HEK293T (cell line): ENCODE data around the gene BCL11A.

Experiments used
- ARNT ChIP-seq: fragments of 450-650 bp; IDR thresholded peaks from 2 replicates; pipeline ENCODE4 v1.6.1; 2017; ENCODE audit warnings: mild to moderate bottlenecking
- BHLHE40 ChIP-seq: fragments of 450-650 bp; IDR thresholded peaks from 2 replicates; pipeline ENCODE4 v1.6.1; 2016; ENCODE audit warnings: mild to moderate bottlenecking, moderate library complexity, borderline replicate concordance
- LEF1 ChIP-seq: fragments of 450-650 bp; IDR thresholded peaks from 2 replicates; pipeline ENCODE4 v1.6.1; 2017; ENCODE audit warnings: mild to moderate bottlenecking, borderline replicate concordance

DNA sequence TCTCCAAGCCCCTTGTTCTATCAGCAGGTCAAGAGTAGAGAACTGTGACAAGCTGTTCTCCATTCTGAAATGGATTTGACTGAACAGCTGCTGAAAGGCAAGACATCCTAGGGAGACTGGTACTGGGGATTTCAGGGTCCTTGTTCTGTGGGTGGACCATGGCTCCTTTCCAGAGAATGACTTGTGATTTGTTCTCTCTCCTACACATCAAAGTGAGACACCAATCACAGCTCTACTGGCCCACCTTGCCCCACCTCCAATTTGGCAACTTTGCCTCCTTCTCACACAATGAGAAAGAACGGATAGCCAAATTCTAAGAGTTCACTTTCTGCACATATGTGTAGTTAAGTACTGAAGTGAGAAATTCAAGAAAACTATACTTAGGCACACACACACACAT is 67.4 kb downstream of the BCL11A start:
- no peak for TF ChIP-seq LEF1
- no peak for TF ChIP-seq BHLHE40
- TF ChIP-seq ARNT: no peak
